Skin of body (tissue), 3 donors: ENCODE results near the gene MICB. TPM values are rescaled to one million over a fixed set of nuclear protein-coding genes. Genes with fewer than 3 reads are reported as not detected.

Source experiments
- DNase-seq: peaks from one replicate; lab custom pipeline; 2025; lab: John Stamatoyannopoulos, UW
- small RNA-seq: library from RNA; depleted of rRNA; stranded (forward); fragments of <200 nt; gene quantifications from one replicate; pipeline ENCODE3, GENCODE V24; 2014; ENCODE audit warnings: low replicate concordance
- total RNA-seq: library from RNA; depleted of rRNA; stranded (reverse); fragments of >200 nt; gene quantifications from one replicate; pipeline ENCODE4 v1.2.3, GENCODE V29; 2014

MICB gene
- total RNA-seq, 1 donor from 2014 or later: 1.2 TPM

DNA sequence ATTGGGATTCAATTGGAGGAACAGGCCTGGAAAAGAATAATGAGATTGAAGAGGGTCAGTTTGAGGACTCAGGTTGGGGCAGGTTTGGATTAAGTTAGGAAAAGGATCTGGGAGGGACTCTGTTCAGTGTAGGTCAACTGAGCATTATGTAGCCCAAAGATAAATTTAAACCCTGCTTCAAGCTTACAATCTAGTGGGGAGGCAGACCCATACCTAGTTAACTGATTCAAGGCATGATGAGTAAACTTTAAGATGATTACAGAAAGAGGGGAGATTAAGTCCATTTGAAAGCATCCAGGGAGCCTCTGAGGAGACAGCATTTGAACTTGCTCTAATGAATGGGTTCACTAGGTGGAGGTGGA is 62.7 kb downstream of the MICB start:
- no peak for DNase-seq

Small RNAs within 50 kb of the gene (small RNA-seq; reads per million reads assigned to genes)
- gene AL663061.1: not detected
- gene RF00019: not detected
- gene SNORD117: 435 reads per million, percentile 98 among the genes with 10 or more reads in this experiment
- gene SNORD84: not detected

Other genes starting within 250 kb of the MICB start
- 25.7 TPM for gene HLA-C, start 226.1 kb upstream of the MICB start, total RNA-seq
- gene HLA-B, start 141.0 kb upstream of the MICB start, total RNA-seq: 155 TPM
- gene MICA, start 94.5 kb upstream of the MICB start, total RNA-seq: 7.0 TPM
- gene MCCD1, start 30.8 kb downstream of the MICB start, total RNA-seq: not detected
- gene DDX39B, start 43.9 kb downstream of the MICB start, total RNA-seq: 267 TPM
- 1.4 TPM for gene ATP6V1G2, start 48.5 kb downstream of the MICB start, total RNA-seq
- gene NFKBIL1, start 49.5 kb downstream of the MICB start, total RNA-seq: 12.1 TPM
- not detected for gene LTA, start 74.1 kb downstream of the MICB start, total RNA-seq
- gene TNF, start 77.4 kb downstream of the MICB start, total RNA-seq: 1.9 TPM
- gene LTB, start 84.3 kb downstream of the MICB start, total RNA-seq: 1.6 TPM
- 7.6 TPM for gene LST1, start 88.1 kb downstream of the MICB start, total RNA-seq
- not detected for gene NCR3, start 94.9 kb downstream of the MICB start, total RNA-seq
- gene AIF1, start 117.1 kb downstream of the MICB start, total RNA-seq: 23.8 TPM
- 49.6 TPM for gene PRRC2A, start 122.6 kb downstream of the MICB start, total RNA-seq
- gene BAG6, start 154.5 kb downstream of the MICB start, total RNA-seq: 101 TPM
- 1.2 TPM for gene APOM, start 157.7 kb downstream of the MICB start, total RNA-seq
- gene C6orf47, start 162.6 kb downstream of the MICB start, total RNA-seq: 14.1 TPM
- 8.2 TPM for gene GPANK1, start 166.9 kb downstream of the MICB start, total RNA-seq
- gene CSNK2B, start 167.9 kb downstream of the MICB start, total RNA-seq: 75.8 TPM
- gene LY6G5B, start 171.8 kb downstream of the MICB start, total RNA-seq: 4.0 TPM
- not detected for gene LY6G5C, start 182.9 kb downstream of the MICB start, total RNA-seq
- gene ABHD16A, start 205.2 kb downstream of the MICB start, total RNA-seq: 36.0 TPM
- gene LY6G6F, start 208.7 kb downstream of the MICB start, total RNA-seq: not detected
- gene LY6G6D, start 217.2 kb downstream of the MICB start, total RNA-seq: 10.3 TPM
- gene LY6G6C, start 223.6 kb downstream of the MICB start, total RNA-seq: 20.4 TPM
- gene MPIG6B, start 225.2 kb downstream of the MICB start, total RNA-seq: 0.59 TPM
- 62.2 TPM for gene DDAH2, start 231.2 kb downstream of the MICB start, total RNA-seq
- gene CLIC1, start 238.4 kb downstream of the MICB start, total RNA-seq: 185 TPM
- gene MSH5, start 241.9 kb downstream of the MICB start, total RNA-seq: 9.1 TPM